HG02623 (cell line): Measurements from ENCODE around the gene CTNNBIP1.
"Not testable (repeated sequence)": the region's sequence is repeated elsewhere in the genome, so short reads cannot be mapped to it uniquely, and the experiment has no call there.

Source experiments
- ATAC-seq: cut with Tn5 transposase; IDR thresholded peaks from one replicate; pipeline ENCODE4 v1.9.1; 2021; ENCODE audit warnings: moderate library complexity; ENCODE audit not compliant: unreplicated experiment

Gene CTNNBIP1

GRCh38 chr1:9910076-9910422 is at the start of gene CTNNBIP1:
Gene CTNNBIP1 (minus strand): TSS chr1:9910269. CDS start chr1:9872064, 38,205 bp downstream.
- peak; percentile 74 for ATAC-seq

- ATAC-seq: no peak
Measured at GRCh38 chr1:9957726-9958125, 47.7 kb upstream of the CTNNBIP1 start.

GRCh38 chr1:9946315-9946714 is 36.2 kb upstream of the CTNNBIP1 start:
- ATAC-seq: no peak

GRCh38 chr1:9942939-9943788 is 33.1 kb upstream of the CTNNBIP1 start, which contains the start of the genes LZIC and NMNAT1:
Gene LZIC (minus strand): TSS chr1:9943391. CDS start chr1:9936619, 6,772 bp downstream.
Gene NMNAT1 (plus strand): TSS chr1:9943475. CDS start chr1:9972074, 28,599 bp downstream.
- ATAC-seq: peak; percentile 94

- ATAC-seq: no peak
Measured at GRCh38 chr1:9942399-9942938, 32.4 kb upstream of the CTNNBIP1 start.

GRCh38 chr1:9929431-9930385 is 19.6 kb upstream of the CTNNBIP1 start:
- ATAC-seq: no peak

GRCh38 chr1:9927259-9927658 is 17.2 kb upstream of the CTNNBIP1 start:
- ATAC-seq: no peak

- ATAC-seq: no peak
Measured at GRCh38 chr1:9922342-9922741, 12.3 kb upstream of the CTNNBIP1 start.

- ATAC-seq: no peak
Measured at GRCh38 chr1:9920606-9921005, 10.5 kb upstream of the CTNNBIP1 start.

GRCh38 chr1:9917901-9918300 is 7.8 kb upstream of the CTNNBIP1 start:
- no peak for ATAC-seq

GRCh38 chr1:9917495-9917894 is 7.4 kb upstream of the CTNNBIP1 start:
- ATAC-seq: not testable (repeated sequence)

- no peak for ATAC-seq
Measured at GRCh38 chr1:9916452-9916851, 6.4 kb upstream of the CTNNBIP1 start.

GRCh38 chr1:9914610-9914937 is 4.5 kb upstream of the CTNNBIP1 start:
- no peak for ATAC-seq

GRCh38 chr1:9912264-9912936 is 2.3 kb upstream of the CTNNBIP1 start:
- no peak for ATAC-seq

- ATAC-seq: peak; percentile 90
Measured at GRCh38 chr1:9910423-9911178, 532 bp upstream of the CTNNBIP1 start.

GRCh38 chr1:9909234-9910046 is 629 bp downstream of the CTNNBIP1 start:
- peak; percentile 0 for ATAC-seq

GRCh38 chr1:9908871-9909233 is 1.2 kb downstream of the CTNNBIP1 start:
- no peak for ATAC-seq

GRCh38 chr1:9907441-9907840 is 2.6 kb downstream of the CTNNBIP1 start:
- no peak for ATAC-seq

GRCh38 chr1:9906466-9906865 is 3.6 kb downstream of the CTNNBIP1 start:
- ATAC-seq: no peak
